Activated CD4-positive, alpha-beta memory T cell treated with anti-CD3 and anti-CD28 coated beads for 36 hours (primary cell): ENCODE results near the gene ARHGEF12. TPM values are rescaled to one million over a fixed set of nuclear protein-coding genes. Genes with fewer than 3 reads are reported as not detected.
"Not testable (repeated sequence)": the region's sequence is repeated elsewhere in the genome, so short reads cannot be mapped to it uniquely, and the experiment has no call there.

Experiments used
- CTCF ChIA-PET: fragments of 350-600 bp; sonication (Branson Sonifier 250); formaldehyde crosslinking; loops from one replicate; lab custom pipeline; 2021; ENCODE audit warnings: antibody characterized with exemption, inconsistent platforms; lab: Charles Lee
- POLR2A ChIA-PET: fragments of 350-600 bp; sonication (Branson Sonifier 250); formaldehyde crosslinking; loops from one replicate; lab custom pipeline; 2021; ENCODE audit warnings: antibody characterized with exemption; lab: Charles Lee
- DNase-seq: peaks from one replicate; pipeline ENCODE4 v3.0.0-alpha.2; 2020
- H3K27ac Mint-ChIP-seq: one replicate; pipeline ENCODE4 v1.8.0; 2021; ENCODE audit warnings: mixed read lengths
- H3K27me3 Mint-ChIP-seq: one replicate; pipeline ENCODE4 v1.8.0; 2021; ENCODE audit warnings: mixed read lengths
- H3K36me3 Mint-ChIP-seq: one replicate; pipeline ENCODE4 v1.8.0; 2021; ENCODE audit warnings: mixed read lengths
- H3K4me1 Mint-ChIP-seq: one replicate; pipeline ENCODE4 v1.8.0; 2021; ENCODE audit warnings: low read depth, mixed read lengths
- H3K4me3 Mint-ChIP-seq: one replicate; pipeline ENCODE4 v1.8.0; 2021; ENCODE audit warnings: mild to moderate bottlenecking, mixed read lengths
- H3K9me3 Mint-ChIP-seq: one replicate; pipeline ENCODE4 v1.8.0; 2021; ENCODE audit warnings: mixed read lengths
- intact Hi-C: fragments of 100-400 bp; cut with micrococcal nuclease; formaldehyde crosslinking; loops from one replicate; pipeline ENCODE4 v1.15.1; 2023
- total RNA-seq, 2 experiments: library from RNA; stranded (reverse); gene quantifications; one replicate each; pipeline ENCODE4 v1.2.3, GENCODE V29; 2021

ARHGEF12 gene
- total RNA-seq, 2 experiments from 2014 or later = 16.4 to 16.9 TPM

GRCh38 chr11:120486138-120486537, 149.9 kb downstream of the ARHGEF12 start:
- Mint-ChIP-seq H3K4me1 (no peaks in the 10 kb centered on the region), H3K27ac (no peak overlapping the region), H3K27me3 (no peaks in the 10 kb centered on the region), H3K9me3 (no peaks in the 10 kb centered on the region), H3K4me3 (no peak overlapping the region), H3K36me3 (peaks cover 11% of the 10 kb centered on the region)
- intact Hi-C loops = no loop called here
- ChIA-PET POLR2A (no interaction called here), CTCF (interaction anchor here (0.7 kb wide), 1 partner anchor 22 kb away, joined by 3 read pairs; no protein-coding TSS in a partner anchor)
- no peak for DNase-seq

DNA sequence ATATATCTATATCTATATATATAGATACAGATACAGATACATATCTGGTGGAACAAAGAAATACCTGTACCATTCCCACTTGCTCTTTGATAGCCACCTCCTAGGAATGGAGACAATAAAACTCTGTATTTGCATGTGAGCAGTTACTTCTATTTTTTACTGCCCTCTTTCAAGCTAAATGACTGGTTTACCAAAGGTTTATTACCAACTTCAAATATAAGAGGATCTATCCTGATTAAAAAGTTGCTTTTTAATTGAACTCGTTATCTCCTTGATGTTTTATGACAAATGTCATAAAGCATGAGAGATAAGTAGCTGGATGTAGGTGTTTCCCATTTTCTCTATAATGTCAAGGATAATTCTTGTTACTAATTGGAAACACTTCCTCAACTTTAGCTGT, 153.6 kb downstream of the ARHGEF12 start:
- H3K9me3 Mint-ChIP-seq = no peaks in the 10 kb centered on the region
- ChIA-PET CTCF (no interaction called here), POLR2A (no interaction called here)
- intact Hi-C loops = no loop called here
- no peaks in the 10 kb centered on the region for H3K27me3 Mint-ChIP-seq
- DNase-seq = no peak
- H3K36me3 Mint-ChIP-seq = peaks cover 5% of the 10 kb centered on the region
- no peak overlapping the region for H3K27ac Mint-ChIP-seq
- H3K4me3 Mint-ChIP-seq = no peak overlapping the region
- H3K4me1 Mint-ChIP-seq = no peaks in the 10 kb centered on the region

- no peaks in the 10 kb centered on the region for H3K4me1 Mint-ChIP-seq
- no peak overlapping the region for H3K4me3 Mint-ChIP-seq
- ChIA-PET POLR2A (interaction anchor here (0.6 kb wide), 1 partner anchor 445 kb away, joined by 4 read pairs; no protein-coding TSS in a partner anchor), CTCF (no interaction called here)
- no peaks in the 10 kb centered on the region for H3K27me3 Mint-ChIP-seq
- no peak for DNase-seq
- intact Hi-C loops = no loop called here
- no peaks in the 10 kb centered on the region for H3K36me3 Mint-ChIP-seq
- no peaks in the 10 kb centered on the region for H3K9me3 Mint-ChIP-seq
- no peak overlapping the region for H3K27ac Mint-ChIP-seq
Observed at GRCh38 chr11:120492486-120492885, 156.3 kb downstream of the ARHGEF12 start.

GRCh38 chr11:120494595-120494994, 158.4 kb downstream of the ARHGEF12 start:
- H3K27ac Mint-ChIP-seq = no peak overlapping the region
- H3K36me3 Mint-ChIP-seq = no peaks in the 10 kb centered on the region
- H3K4me3 Mint-ChIP-seq = no peak overlapping the region
- DNase-seq = no peak
- H3K27me3 Mint-ChIP-seq = peaks cover 4% of the 10 kb centered on the region
- H3K4me1 Mint-ChIP-seq = no peaks in the 10 kb centered on the region
- ChIA-PET POLR2A (no interaction called here), CTCF (interaction anchor here (1.5 kb wide), 1 partner anchor 159 kb away, joined by 4 read pairs; no protein-coding TSS in a partner anchor)
- intact Hi-C loops = no loop called here
- no peaks in the 10 kb centered on the region for H3K9me3 Mint-ChIP-seq

GRCh38 chr11:120499088-120499487, 162.9 kb downstream of the ARHGEF12 start:
- no peaks in the 10 kb centered on the region for H3K9me3 Mint-ChIP-seq
- ChIA-PET CTCF (no interaction called here), POLR2A (no interaction called here)
- no peak overlapping the region for H3K27ac Mint-ChIP-seq
- no peaks in the 10 kb centered on the region for H3K4me1 Mint-ChIP-seq
- no peak for DNase-seq
- H3K36me3 Mint-ChIP-seq = no peaks in the 10 kb centered on the region
- H3K27me3 Mint-ChIP-seq = peaks cover 19% of the 10 kb centered on the region
- intact Hi-C loops = no loop called here
- H3K4me3 Mint-ChIP-seq = no peak overlapping the region

DNA sequence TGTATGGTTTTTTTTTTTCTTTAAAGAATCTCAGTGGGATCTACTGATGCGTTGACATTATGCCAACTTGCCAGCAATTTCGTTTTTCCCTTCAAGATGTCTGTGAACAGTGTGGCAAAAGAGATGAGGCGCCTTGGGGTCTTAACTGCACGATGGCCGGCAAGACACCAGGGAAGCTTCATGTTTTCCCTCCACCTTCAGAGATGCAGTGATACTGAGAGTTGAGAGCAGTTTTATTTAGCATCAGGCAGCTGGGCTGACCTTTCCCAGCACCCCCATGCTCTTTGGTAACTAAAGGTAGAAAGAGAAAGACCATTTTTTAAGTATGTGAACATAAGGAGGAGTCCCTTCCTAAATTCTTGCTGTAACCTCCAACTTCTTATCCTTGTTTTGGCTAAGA, 163.6 kb downstream of the ARHGEF12 start:
- H3K4me1 Mint-ChIP-seq = no peaks in the 10 kb centered on the region
- intact Hi-C loops = loop anchor here (10.0 kb wide), 1 partner anchor 165 kb away; the partner anchor contains the start of gene ARHGEF12
- CTCF ChIA-PET = interaction anchor here (0.6 kb wide), 1 partner anchor 1991 kb away, joined by 3 read pairs; no protein-coding TSS in a partner anchor

GRCh38 chr11:120500414-120501071, 164.3 kb downstream of the ARHGEF12 start:
- no peak overlapping the region for H3K4me3 Mint-ChIP-seq
- no peaks in the 10 kb centered on the region for H3K36me3 Mint-ChIP-seq
- H3K9me3 Mint-ChIP-seq = no peaks in the 10 kb centered on the region
- H3K27ac Mint-ChIP-seq = no peak overlapping the region
- DNase-seq = no peak
- no peaks in the 10 kb centered on the region for H3K4me1 Mint-ChIP-seq
- peaks cover 27% of the 10 kb centered on the region for H3K27me3 Mint-ChIP-seq
- intact Hi-C loops = loop anchor here (10.0 kb wide), 1 partner anchor 166 kb away; the partner anchor contains the start of gene ARHGEF12
- ChIA-PET CTCF (interaction anchor here (2.5 kb wide), 1 partner anchor 11 kb away, joined by 8 read pairs; the partner anchor contains the start of gene GRIK4), POLR2A (no interaction called here)

More for the DNA sequence above, 163.6 kb downstream of the ARHGEF12 start:
- peaks cover 24% of the 10 kb centered on the region for H3K27me3 Mint-ChIP-seq
- no peaks in the 10 kb centered on the region for H3K36me3 Mint-ChIP-seq
- H3K27ac Mint-ChIP-seq = no peak overlapping the region
- H3K9me3 Mint-ChIP-seq = no peaks in the 10 kb centered on the region
- POLR2A ChIA-PET = no interaction called here
- DNase-seq = no peak
- no peak overlapping the region for H3K4me3 Mint-ChIP-seq

- H3K9me3 Mint-ChIP-seq = no peaks in the 10 kb centered on the region
- no peak overlapping the region for H3K4me3 Mint-ChIP-seq
- H3K27me3 Mint-ChIP-seq = peaks cover 34% of the 10 kb centered on the region
- POLR2A ChIA-PET = no interaction called here
- H3K36me3 Mint-ChIP-seq = no peaks in the 10 kb centered on the region
- CTCF ChIA-PET = interaction anchor here (2.5 kb wide), 1 partner anchor 10 kb away, joined by 8 read pairs; the partner anchor contains the start of gene GRIK4
- no peaks in the 10 kb centered on the region for H3K4me1 Mint-ChIP-seq
- no peak for DNase-seq
- intact Hi-C loops = loop anchor here (10.0 kb wide), 1 partner anchor 167 kb away; the partner anchor contains the start of gene ARHGEF12
- H3K27ac Mint-ChIP-seq = no peak overlapping the region
Observed at GRCh38 chr11:120501440-120501839, 165.2 kb downstream of the ARHGEF12 start.

DNA sequence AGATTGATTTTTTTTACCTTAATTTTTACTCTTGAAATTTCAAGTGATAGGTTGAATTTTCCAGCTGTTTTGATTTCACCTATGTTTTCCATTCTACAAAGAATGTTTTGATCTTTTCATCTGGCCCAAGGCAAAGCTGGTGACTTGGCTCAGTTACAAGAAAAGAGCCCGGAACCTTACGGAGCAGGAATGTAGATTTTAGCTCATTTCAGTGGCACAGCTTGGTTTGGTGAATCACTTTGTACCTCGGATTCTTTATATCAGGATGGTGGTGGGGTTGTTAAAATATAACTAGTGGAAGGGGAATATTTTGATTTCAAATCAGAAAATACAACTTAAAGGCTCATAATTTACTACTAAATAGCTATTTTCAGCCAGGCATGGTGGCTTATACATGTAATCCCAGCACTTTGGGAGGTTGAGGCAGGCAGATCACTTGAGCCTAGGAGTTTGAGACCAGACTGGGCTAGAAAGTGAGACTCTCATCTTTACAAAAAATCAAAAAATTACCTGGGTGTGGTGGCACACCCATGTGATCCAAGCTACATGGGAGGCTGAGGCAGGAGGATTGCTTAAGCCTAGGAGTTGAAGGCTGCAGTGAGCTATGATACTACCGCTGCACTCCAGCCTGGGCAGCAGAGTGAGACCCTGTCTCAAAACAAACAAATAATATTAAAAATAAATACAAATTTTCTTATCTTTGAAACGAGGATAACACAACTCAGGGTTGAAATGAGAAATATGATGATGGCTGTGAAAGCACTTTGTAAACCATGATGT, 166.0 kb downstream of the ARHGEF12 start:
- peaks cover 41% of the 10 kb centered on the region for H3K27me3 Mint-ChIP-seq
- DNase-seq = no peak
- intact Hi-C loops = loop anchor here (10.0 kb wide), 1 partner anchor 167 kb away; the partner anchor contains the start of gene ARHGEF12
- no peaks in the 10 kb centered on the region for H3K4me1 Mint-ChIP-seq
- H3K4me3 Mint-ChIP-seq = no peak overlapping the region
- ChIA-PET CTCF (interaction anchor here (0.5 to 2.5 kb wide), 2 partner anchors 9 to 690 kb away, joined by 3 to 8 read pairs; partner anchors contain the start of gene GRIK4), POLR2A (no interaction called here)
- no peaks in the 10 kb centered on the region for H3K36me3 Mint-ChIP-seq
- no peaks in the 10 kb centered on the region for H3K9me3 Mint-ChIP-seq
- H3K27ac Mint-ChIP-seq = no peak overlapping the region

GRCh38 chr11:120503529-120503928, 167.3 kb downstream of the ARHGEF12 start:
- H3K27me3 Mint-ChIP-seq = peaks cover 45% of the 10 kb centered on the region
- DNase-seq, H3K9me3 Mint-ChIP-seq, H3K27ac Mint-ChIP-seq, H3K4me1 Mint-ChIP-seq, H3K4me3 Mint-ChIP-seq, POLR2A ChIA-PET, H3K36me3 Mint-ChIP-seq, CTCF ChIA-PET: not testable (repeated sequence)
- intact Hi-C loops = loop anchor here (10.0 kb wide), 1 partner anchor 169 kb away; the partner anchor contains the start of gene ARHGEF12

DNA sequence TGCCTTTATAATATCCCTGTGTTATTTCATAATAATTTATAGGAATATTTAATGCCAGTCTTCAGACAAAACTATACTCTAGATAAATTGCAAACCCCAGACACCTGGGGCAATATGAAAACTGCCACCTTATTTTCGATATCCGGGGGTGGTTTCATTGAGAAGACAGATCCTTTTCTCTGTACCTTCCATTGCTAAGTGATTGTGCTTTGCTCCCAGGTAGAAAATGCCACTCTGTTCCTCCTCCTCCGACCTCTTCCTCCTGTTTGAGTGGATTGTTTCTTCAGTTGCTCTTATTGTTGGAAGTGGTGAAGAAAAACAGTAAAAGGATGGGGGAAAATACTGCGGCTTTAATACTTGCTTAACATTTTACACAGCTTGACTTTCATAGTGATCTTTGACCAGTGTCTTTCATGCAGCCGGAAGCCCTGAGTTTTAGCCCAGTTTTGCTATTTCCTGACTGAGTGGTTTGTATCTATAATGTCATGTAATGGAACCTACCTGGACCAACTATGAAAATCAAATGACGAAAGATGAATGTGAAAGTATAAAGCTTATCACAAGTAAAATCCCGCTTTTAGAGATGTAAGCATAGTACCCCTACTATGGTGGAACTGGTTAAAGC, 169.7 kb downstream of the ARHGEF12 start:
- ChIA-PET CTCF (interaction anchor here (1.6 kb wide), 1 partner anchor 179 kb away, joined by 5 read pairs; no protein-coding TSS in a partner anchor), POLR2A (no interaction called here)
- Mint-ChIP-seq H3K36me3 (no peaks in the 10 kb centered on the region), H3K27me3 (peaks cover 58% of the 10 kb centered on the region), H3K27ac (no peak overlapping the region), H3K9me3 (no peaks in the 10 kb centered on the region), H3K4me1 (peaks cover 1% of the 10 kb centered on the region), H3K4me3 (no peak overlapping the region)
- no peak for DNase-seq
- intact Hi-C loops = loop anchor here (10.0 kb wide), 1 partner anchor 171 kb away; the partner anchor contains the start of gene ARHGEF12
